ENCODE measurements around the gene SEC22C. TPM values are rescaled to one million over a fixed set of nuclear protein-coding genes. Genes with fewer than 3 reads are reported as not detected.

Gene SEC22C
- polyA plus RNA-seq, 1 donor (not counting 4 experiments of a cell fraction or from before 2014, with no cell fraction given), result 58.4 TPM

GRCh38 chr3:42498034-42498433 is 83.7 kb downstream of the SEC22C start:
- FAIRE-seq (no peak), DNase-seq (ENCODE audit: low read depth, low spot score) (no peak)
- H2AFZ ChIP-seq (ENCODE audit: control insufficient read depth, low read length), result no peak overlapping the region
- no peaks in the 10 kb centered on the region for H3K9me3 ChIP-seq (ENCODE audit: control insufficient read depth, low read depth, low read length)
- H3K4me1 ChIP-seq (ENCODE audit: control insufficient read depth, extremely low read depth, insufficient read depth, low read length), result peaks cover 32% of the 10 kb centered on the region
- no peak overlapping the region for H3K4me2 ChIP-seq (ENCODE audit: control insufficient read depth, extremely low read depth, insufficient read depth, low read depth, low read length)
- no peak overlapping the region for H3K9ac ChIP-seq (ENCODE audit: control insufficient read depth, extremely low read depth, insufficient read depth, low read length)
- no peak overlapping the region for H3K27ac ChIP-seq (ENCODE audit: control insufficient read depth, insufficient read depth, low read length)
- peaks cover 2% of the 10 kb centered on the region for H3K9me1 ChIP-seq (ENCODE audit: control insufficient read depth, extremely low read depth, insufficient read depth, low read length)
- H4K20me1 ChIP-seq (ENCODE audit: control insufficient read depth, extremely low read depth, insufficient read depth, low read length), result no peaks in the 10 kb centered on the region
- dilution Hi-C loops (cut with MboI; ENCODE audit: extremely low pct_ligation_motif_present, low sequenced_read_pairs), result no loop called here
- no peak overlapping the region for H3K4me3 ChIP-seq (ENCODE audit: control insufficient read depth in 2 of 3, extremely low read depth in 1 of 3, insufficient read depth in 2 of 3, low read depth in 1 of 3, low read length in 3 of 3)
- H3K36me3 ChIP-seq (ENCODE audit: control insufficient read depth in 2 of 2, extremely low read depth in 1 of 2, insufficient read depth in 2 of 2, low read length in 2 of 2), result no peaks in the 10 kb centered on the region
- no peaks in the 10 kb centered on the region for H3K79me2 ChIP-seq (ENCODE audit: control insufficient read depth, insufficient read depth, low read length)
- no peak for TF ChIP-seq CTCF (optimal IDR thresholded peaks at IDR 0.05 in 1 of 3, IDR thresholded peaks at IDR 0.05 in 1 of 3, conservative IDR thresholded peaks at IDR 0.05 in 1 of 3; ENCODE audit: extremely low read depth in 1 of 3, insufficient read depth in 2 of 3, low read length in 3 of 3)
- no peak for TF ChIP-seq EZH2 (IDR thresholded peaks at IDR 0.05; ENCODE audit: low read length)
- H3K27me3 ChIP-seq (ENCODE audit: control insufficient read depth, extremely low read depth, insufficient read depth, low read length), result peaks cover 10% of the 10 kb centered on the region

Other genes starting within 250 kb of the SEC22C start
- not detected in 3 replicates for gene LYZL4, start 171.4 kb downstream of the SEC22C start, polyA plus RNA-seq
- gene VIPR1, start 79.3 kb downstream of the SEC22C start, polyA plus RNA-seq, result 4.5 to 10.0 TPM (median 8.5 TPM) in 3 replicates
- gene SS18L2, start 8.9 kb upstream of the SEC22C start, polyA plus RNA-seq, result 27.6 to 48.3 TPM (median 36.2 TPM) in 3 replicates
- gene NKTR, start 18.7 kb upstream of the SEC22C start, polyA plus RNA-seq, result 15.2 to 38.6 TPM (median 25.3 TPM) in 3 replicates
- 5.1 to 10.6 TPM (median 8.0 TPM) in 3 replicates for gene ZBTB47, start 71.7 kb upstream of the SEC22C start, polyA plus RNA-seq
- gene KLHL40, start 103.6 kb upstream of the SEC22C start, polyA plus RNA-seq, result not detected in 3 replicates
- gene HHATL, start 120.8 kb upstream of the SEC22C start, polyA plus RNA-seq, result not detected in 3 replicates
- 0.06 to 0.21 TPM (median 0.17 TPM) in 3 replicates for gene CCDC13, start 191.3 kb upstream of the SEC22C start, polyA plus RNA-seq
- gene HIGD1A, start 222.5 kb upstream of the SEC22C start, polyA plus RNA-seq, result 262 to 443 TPM (median 294 TPM) in 3 replicates
- gene ACKR2, start 227.5 kb upstream of the SEC22C start, polyA plus RNA-seq, result 0.22 to 0.23 TPM (median 0.23 TPM) in 3 replicates

Measured in keratinocyte (primary cell).